Activated CD8-positive, alpha-beta memory T cell treated with anti-CD3 and anti-CD28 coated beads, Interleukin-2, amount 50 U/mL, for 24 hours (primary cell): ENCODE measurements around the gene SEMA3E.
"Not testable (repeated sequence)": the region's sequence is repeated elsewhere in the genome, so short reads cannot be mapped to it uniquely, and the experiment has no call there.

Experiments used
- DNase-seq: peaks from one replicate; pipeline ENCODE4 v3.0.0-alpha.2; 2020; ENCODE audit errors: extremely low read depth

SEMA3E gene

GRCh38 chr7:83559887-83560286 lies 89.1 kb downstream of the SEMA3E start:
- DNase-seq, result no peak

GRCh38 chr7:83552556-83552955 lies 96.4 kb downstream of the SEMA3E start:
- not testable (repeated sequence) for DNase-seq

- no peak for DNase-seq
Observed at GRCh38 chr7:83550100-83550499, 98.8 kb downstream of the SEMA3E start.

GRCh38 chr7:83548250-83548649 lies 100.7 kb downstream of the SEMA3E start:
- no peak for DNase-seq

GRCh38 chr7:83547526-83547925 lies 101.4 kb downstream of the SEMA3E start:
- DNase-seq, result no peak

- no peak for DNase-seq
Observed at GRCh38 chr7:83546586-83546985, 102.4 kb downstream of the SEMA3E start.

- DNase-seq, result no peak
Observed at GRCh38 chr7:83541187-83541960, 107.6 kb downstream of the SEMA3E start.

- DNase-seq, result no peak
Observed at GRCh38 chr7:83534488-83534887, 114.5 kb downstream of the SEMA3E start.

GRCh38 chr7:83532219-83532618 lies 116.7 kb downstream of the SEMA3E start:
- no peak for DNase-seq

- no peak for DNase-seq
Observed at GRCh38 chr7:83531766-83532165, 117.2 kb downstream of the SEMA3E start.

- DNase-seq, result no peak
Observed at GRCh38 chr7:83528925-83529423, 120.0 kb downstream of the SEMA3E start.

- DNase-seq, result no peak
Observed at GRCh38 chr7:83524277-83525075, 124.5 kb downstream of the SEMA3E start.

GRCh38 chr7:83520726-83521125 lies 128.2 kb downstream of the SEMA3E start:
- no peak for DNase-seq

- no peak for DNase-seq
Observed at GRCh38 chr7:83519240-83519639, 129.7 kb downstream of the SEMA3E start.

- no peak for DNase-seq
Observed at GRCh38 chr7:83517035-83517700, 131.8 kb downstream of the SEMA3E start.

GRCh38 chr7:83514977-83515376 lies 134.0 kb downstream of the SEMA3E start:
- DNase-seq, result no peak

- DNase-seq, result no peak
Observed at GRCh38 chr7:83509255-83510021, 139.5 kb downstream of the SEMA3E start.

- no peak for DNase-seq
Observed at GRCh38 chr7:83504330-83504729, 144.6 kb downstream of the SEMA3E start.

- DNase-seq, result no peak
Observed at GRCh38 chr7:83502636-83503035, 146.3 kb downstream of the SEMA3E start.

- no peak for DNase-seq
Observed at GRCh38 chr7:83494683-83495082, 154.3 kb downstream of the SEMA3E start.

GRCh38 chr7:83492802-83493201 lies 156.1 kb downstream of the SEMA3E start:
- DNase-seq, result no peak

- DNase-seq, result no peak
Observed at GRCh38 chr7:83487801-83488200, 161.1 kb downstream of the SEMA3E start.
